Activated CD8-positive, alpha-beta T cell treated with anti-CD3 and anti-CD28 coated beads for 36 hours (primary cell): ENCODE data around the gene TSPAN31. TPM values are rescaled to one million over a fixed set of nuclear protein-coding genes. Genes with fewer than 3 reads are reported as not detected.

Source experiments
- ATAC-seq: fragments of 200-7000 bp; cut with Tn5 transposase; one replicate; pipeline ENCODE4 v1.10.0; 2021; ENCODE audit warnings: mild to moderate bottlenecking, moderate library complexity
- CTCF ChIA-PET: fragments of 350-600 bp; sonication (Branson Sonifier 250); formaldehyde crosslinking; loops from one replicate; lab custom pipeline; 2021; ENCODE audit warnings: antibody characterized with exemption; lab: Charles Lee
- POLR2A ChIA-PET: fragments of 350-600 bp; sonication (Branson Sonifier 250); formaldehyde crosslinking; loops from one replicate; lab custom pipeline; 2021; ENCODE audit warnings: antibody characterized with exemption; lab: Charles Lee
- DNase-seq: peaks from one replicate; pipeline ENCODE4 v3.0.0-alpha.2; 2020
- H3K27ac Mint-ChIP-seq: one replicate; pipeline ENCODE4 v1.8.0; 2021; ENCODE audit warnings: mild to moderate bottlenecking, mixed read lengths
- H3K27me3 Mint-ChIP-seq: one replicate; pipeline ENCODE4 v1.8.0; 2021; ENCODE audit warnings: mixed read lengths
- H3K36me3 Mint-ChIP-seq: one replicate; pipeline ENCODE4 v1.8.0; 2021; ENCODE audit warnings: low read depth, mixed read lengths
- H3K4me1 Mint-ChIP-seq: one replicate; pipeline ENCODE4 v1.8.0; 2021; ENCODE audit warnings: low read depth, mixed read lengths
- H3K4me3 Mint-ChIP-seq: one replicate; pipeline ENCODE4 v1.8.0; 2021; ENCODE audit warnings: mild to moderate bottlenecking, moderate library complexity, mixed read lengths
- H3K9me3 Mint-ChIP-seq: one replicate; pipeline ENCODE4 v1.8.0; 2021; ENCODE audit warnings: mixed read lengths
- CTCF ChIP-seq: fragments of 200-600 bp; IDR thresholded peaks from one replicate; pipeline ENCODE4 v1.8.0; 2022; ENCODE audit warnings: antibody characterized with exemption, mild to moderate bottlenecking
- intact Hi-C: fragments of 100-400 bp; cut with micrococcal nuclease; formaldehyde crosslinking; loops from one replicate; pipeline ENCODE4 v1.10.0; 2022
- total RNA-seq, 2 experiments: library from RNA; stranded (reverse); gene quantifications; one replicate each; pipeline ENCODE4 v1.2.3, GENCODE V29; 2021

The TSPAN31 gene
- total RNA-seq, 2 experiments from 2014 or later = 6.9 to 7.5 TPM

- CTCF ChIA-PET = interaction anchor here (0.8 to 10.4 kb wide), 11 partner anchors 10 to 147 kb away, joined by 3 to 122 read pairs (median 5); partner anchors contain the start of genes EEF1AKMT3, METTL1 and TSFM
- peaks cover 43% of the 10 kb centered on the region for H3K4me1 Mint-ChIP-seq
- no peak for DNase-seq
- TF ChIP-seq CTCF = no peak
- intact Hi-C loops = no loop called here
- H3K9me3 Mint-ChIP-seq = no peaks in the 10 kb centered on the region
- H3K27ac Mint-ChIP-seq = no peak overlapping the region
- H3K4me3 Mint-ChIP-seq = no peak overlapping the region
- POLR2A ChIA-PET = no interaction called here
- H3K36me3 Mint-ChIP-seq = peaks cover 45% of the 10 kb centered on the region
- ATAC-seq = no peak
- no peaks in the 10 kb centered on the region for H3K27me3 Mint-ChIP-seq
Observed at GRCh38 chr12:57758552-57759359, 13.9 kb downstream of the TSPAN31 start.

DNA sequence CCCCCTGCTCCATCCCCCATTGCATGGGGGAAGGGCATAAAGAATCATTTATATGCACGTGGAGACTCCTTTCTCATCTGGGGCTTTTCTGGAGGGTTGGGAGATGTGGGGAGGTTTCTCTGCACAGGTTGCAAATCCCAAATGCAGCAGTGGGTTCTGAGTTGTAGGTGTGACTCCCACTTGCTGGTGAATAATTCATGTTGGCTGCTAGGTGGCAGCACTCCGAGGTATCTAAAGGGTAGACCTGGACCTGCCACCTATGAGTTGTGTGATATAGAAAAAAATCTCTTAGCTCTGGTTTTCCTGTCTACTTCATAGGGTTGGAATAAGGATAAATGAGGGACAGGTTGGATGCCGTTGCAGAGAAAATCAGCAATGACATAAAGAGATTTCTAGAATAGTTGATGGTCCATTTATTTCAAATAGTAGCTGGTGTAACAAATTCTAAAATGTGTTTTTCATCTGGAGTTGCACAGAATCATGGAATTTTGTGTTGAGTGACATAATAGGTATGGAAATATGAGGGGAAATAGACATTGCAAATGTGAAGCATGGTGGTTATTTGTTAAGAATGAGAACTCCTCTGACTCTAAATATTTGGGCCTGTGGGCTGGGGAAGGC lies 14.6 kb downstream of the TSPAN31 start:
- CTCF ChIA-PET = interaction anchor here (0.5 to 10.4 kb wide), 20 partner anchors 10 to 146 kb away, joined by 3 to 122 read pairs (median 4); partner anchors contain the start of genes EEF1AKMT3, METTL1, TSFM and TSPAN31
- Mint-ChIP-seq H3K4me3 (no peak overlapping the region), H3K9me3 (no peaks in the 10 kb centered on the region)

GRCh38 chr12:57760347-57760982 lies 15.6 kb downstream of the TSPAN31 start:
- H3K27ac Mint-ChIP-seq = no peak overlapping the region
- TF ChIP-seq CTCF = no peak
- intact Hi-C loops = no loop called here
- ChIA-PET CTCF (interaction anchor here (1.0 to 10.4 kb wide), 7 partner anchors 18 to 145 kb away, joined by 3 to 122 read pairs (median 6); partner anchors contain the start of genes EEF1AKMT3, METTL1 and TSFM), POLR2A (interaction anchor here (0.9 to 1.2 kb wide), 3 partner anchors 20 to 49 kb away, joined by 3 read pairs; partner anchors contain the start of gene TSFM)
- DNase-seq = no peak
- no peaks in the 10 kb centered on the region for H3K9me3 Mint-ChIP-seq
- H3K36me3 Mint-ChIP-seq = peaks cover 55% of the 10 kb centered on the region
- ATAC-seq = no peak
- peaks cover 42% of the 10 kb centered on the region for H3K4me1 Mint-ChIP-seq
- no peaks in the 10 kb centered on the region for H3K27me3 Mint-ChIP-seq
- no peak overlapping the region for H3K4me3 Mint-ChIP-seq

More for the DNA sequence above, 14.6 kb downstream of the TSPAN31 start:
- intact Hi-C loops = no loop called here
- H3K36me3 Mint-ChIP-seq = peaks cover 50% of the 10 kb centered on the region
- TF ChIP-seq CTCF = peak; percentile 69
- no peak overlapping the region for H3K27ac Mint-ChIP-seq
- peaks cover 41% of the 10 kb centered on the region for H3K4me1 Mint-ChIP-seq
- H3K27me3 Mint-ChIP-seq = no peaks in the 10 kb centered on the region
- POLR2A ChIA-PET = interaction anchor here (0.7 to 1.1 kb wide), 3 partner anchors 15 to 85 kb away, joined by 3 read pairs; no protein-coding TSS in a partner anchor
- ATAC-seq = no peak
- peak; percentile 58 for DNase-seq

DNA sequence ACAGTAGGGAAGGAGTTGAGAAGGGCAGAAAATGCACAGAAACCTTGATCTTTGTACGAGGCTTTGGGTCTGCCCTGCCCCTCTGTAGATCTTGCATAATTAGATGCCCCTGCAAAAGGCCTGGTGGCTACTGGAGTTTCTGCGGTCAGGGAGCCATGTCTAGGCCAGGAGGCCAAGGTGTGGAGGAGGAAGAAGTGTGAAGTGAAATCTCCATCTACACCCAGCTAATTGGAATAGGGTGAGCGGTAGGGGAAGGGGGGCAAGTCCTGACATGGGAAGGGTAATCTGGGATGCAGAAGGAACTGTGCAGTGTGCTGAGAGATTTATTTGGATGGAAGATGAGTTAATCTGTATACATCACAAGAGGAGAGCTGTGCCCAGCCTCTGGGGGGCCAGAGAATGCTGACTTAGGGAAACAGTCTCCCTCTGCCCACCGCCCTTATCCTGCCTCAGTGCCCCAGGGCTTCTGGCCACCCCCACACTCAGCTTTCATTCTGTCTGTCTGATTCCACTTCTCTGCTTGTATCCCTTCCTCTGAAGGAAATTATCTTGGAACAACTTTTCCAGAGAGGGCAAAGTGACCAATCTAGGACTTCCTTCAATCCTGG lies 16.7 kb downstream of the TSPAN31 start:
- DNase-seq (no peak), ATAC-seq (no peak)
- Mint-ChIP-seq H3K9me3 (no peaks in the 10 kb centered on the region), H3K36me3 (peaks cover 55% of the 10 kb centered on the region), H3K4me1 (peaks cover 42% of the 10 kb centered on the region), H3K27me3 (peaks cover 3% of the 10 kb centered on the region), H3K4me3 (no peak overlapping the region), H3K27ac (no peak overlapping the region)
- ChIA-PET POLR2A (interaction anchor here (0.9 to 1.2 kb wide), 3 partner anchors 11 to 137 kb away, joined by 3 read pairs; partner anchors contain the start of genes EEF1AKMT3, METTL1 and TSFM), CTCF (interaction anchor here (0.8 to 10.4 kb wide), 3 partner anchors 17 to 143 kb away, joined by 3 to 122 read pairs (median 4); partner anchors contain the start of genes EEF1AKMT3, METTL1 and TSFM)
- intact Hi-C loops = no loop called here
- no peak for TF ChIP-seq CTCF
